DOHH2 (cell line): Measurements from ENCODE around the gene PTPRH.

Experiments
- H3F3A ChIP-seq: fragments of 200-600 bp; sonication (generic), shearing (Covaris generic); 2 replicates; pipeline ENCODE4 v1.6.0; 2016; ENCODE audit warnings: antibody characterized with exemption, mild to moderate bottlenecking; ENCODE audit not compliant: control insufficient read depth, insufficient read depth
- H3K27ac ChIP-seq: fragments of 200-600 bp; sonication (generic); 2 replicates; pipeline ENCODE4 v1.5.1; 2014; ENCODE audit warnings: low read depth, mild to moderate bottlenecking, low read length, moderate library complexity
- H3K27me3 ChIP-seq: fragments of 200-600 bp; sonication (generic); 2 replicates; pipeline ENCODE4 v1.6.1; 2014; ENCODE audit warnings: mild to moderate bottlenecking, low read length, mixed read lengths; ENCODE audit not compliant: control insufficient read depth
- H3K36me3 ChIP-seq: fragments of 200-600 bp; sonication (generic); 2 replicates; pipeline ENCODE4 v1.6.1; 2014; ENCODE audit warnings: mild to moderate bottlenecking, low read length, moderate library complexity, mixed read lengths; ENCODE audit not compliant: control insufficient read depth
- H3K4me1 ChIP-seq: fragments of 200-600 bp; sonication (generic); 2 replicates; pipeline ENCODE4 v1.6.1; 2014; ENCODE audit warnings: mild to moderate bottlenecking, low read length, mixed read lengths; ENCODE audit not compliant: control insufficient read depth
- H3K4me2 ChIP-seq: fragments of 200-600 bp; sonication (generic); 2 replicates; pipeline ENCODE4 v1.6.0; 2014; ENCODE audit warnings: mild to moderate bottlenecking, low read length, moderate library complexity
- H3K4me3 ChIP-seq: fragments of 200-600 bp; sonication (generic); 2 replicates; pipeline ENCODE4 v1.5.1; 2014; ENCODE audit warnings: mild to moderate bottlenecking, low read length, mixed read lengths
- H3K79me2 ChIP-seq: fragments of 200-600 bp; sonication (generic); 2 replicates; pipeline ENCODE4 v1.6.1; 2014; ENCODE audit warnings: mild to moderate bottlenecking, low read length, mixed read lengths; ENCODE audit not compliant: control insufficient read depth
- H3K9me2 ChIP-seq: fragments of 200-600 bp; sonication (generic); replicated peaks from 2 replicates; pipeline ENCODE4 v1.6.1; 2014; ENCODE audit warnings: mild to moderate bottlenecking, low read length, mixed read lengths; ENCODE audit not compliant: control insufficient read depth
- H3K9me3 ChIP-seq: fragments of 200-600 bp; sonication (generic); 2 replicates; pipeline ENCODE4 v1.6.1; 2014; ENCODE audit warnings: antibody characterized with exemption, low read length, mixed read lengths; ENCODE audit not compliant: control insufficient read depth, insufficient read depth
- H4K20me1 ChIP-seq: fragments of 200-600 bp; sonication (generic); 2 replicates; pipeline ENCODE4 v1.6.0; 2014; ENCODE audit warnings: low read depth, mild to moderate bottlenecking, antibody characterized with exemption, low read length, moderate library complexity; ENCODE audit not compliant: control insufficient read depth, insufficient read depth
- CTCF ChIP-seq: fragments of 200-600 bp; sonication (generic); IDR thresholded peaks from one replicate; pipeline ENCODE4 v1.5.1; 2014; ENCODE audit warnings: antibody characterized with exemption, mild to moderate bottlenecking, low read depth, low read length; ENCODE audit not compliant: poor library complexity, severe bottlenecking
- EZH2phosphoT487 ChIP-seq: fragments of 200-600 bp; sonication (generic); IDR thresholded peaks from 2 replicates; pipeline ENCODE4 v1.6.1; 2017; ENCODE audit warnings: borderline replicate concordance, mild to moderate bottlenecking, antibody characterized with exemption, low read length, moderate library complexity, mixed read lengths

PTPRH gene

GRCh38 chr19:55230329-55230728 lies 21.0 kb upstream of the PTPRH start:
- TF ChIP-seq EZH2phosphoT487 = no peak
- TF ChIP-seq CTCF = no peak
- Histone ChIP-seq H3K79me2 (peaks cover 15% of the 10 kb centered on the region), H3K36me3 (peaks cover 92% of the 10 kb centered on the region), H3K27ac (no peak overlapping the region), H3K4me3 (no peak overlapping the region), H3K27me3 (no peaks in the 10 kb centered on the region), H4K20me1 (peaks cover 16% of the 10 kb centered on the region; the same call in 1 of the 2 replicates), H3K9me3 (no peaks in the 10 kb centered on the region), H3F3A (0 out of 2 replicates have a peak, but pooled peaks cover 4% of the 10 kb centered on the region), H3K4me1 (no peaks in the 10 kb centered on the region), H3K9me2 (no peaks in the 10 kb centered on the region), H3K4me2 (no peak overlapping the region)

- no peaks in the 10 kb centered on the region for H3K27me3 ChIP-seq
- peaks cover 89% of the 10 kb centered on the region for H3K36me3 ChIP-seq
- H3K4me3 ChIP-seq = no peak overlapping the region
- H3K4me2 ChIP-seq = no peak overlapping the region
- no peaks in the 10 kb centered on the region for H3K4me1 ChIP-seq
- H3K9me2 ChIP-seq = no peaks in the 10 kb centered on the region
- no peaks in the 10 kb centered on the region for H3K9me3 ChIP-seq
- H3F3A ChIP-seq = 0 out of 2 replicates have a peak, but pooled peaks cover 4% of the 10 kb centered on the region
- peaks cover 16% of the 10 kb centered on the region; the same call in 1 of the 2 replicates for H4K20me1 ChIP-seq
- H3K79me2 ChIP-seq = peaks cover 11% of the 10 kb centered on the region
- TF ChIP-seq EZH2phosphoT487 = no peak
- no peak for TF ChIP-seq CTCF
- no peak overlapping the region for H3K27ac ChIP-seq
Observed at GRCh38 chr19:55229789-55230182, 20.5 kb upstream of the PTPRH start.

- Histone ChIP-seq H3K9me2 (no peaks in the 10 kb centered on the region), H3K27ac (no peak overlapping the region), H3K79me2 (peaks cover 7% of the 10 kb centered on the region), H3K4me2 (no peak overlapping the region), H3K36me3 (peaks cover 87% of the 10 kb centered on the region), H3K4me3 (no peak overlapping the region), H3K4me1 (no peaks in the 10 kb centered on the region), H4K20me1 (peaks cover 16% of the 10 kb centered on the region; the same call in 1 of the 2 replicates), H3F3A (0 out of 2 replicates have a peak, but pooled peaks cover 4% of the 10 kb centered on the region), H3K27me3 (no peaks in the 10 kb centered on the region), H3K9me3 (no peaks in the 10 kb centered on the region)
- TF ChIP-seq CTCF = no peak
- TF ChIP-seq EZH2phosphoT487 = no peak
Observed at GRCh38 chr19:55229145-55229788, 20.0 kb upstream of the PTPRH start.
